GM10266 (cell line): ENCODE measurements around the gene DOK4.

Experiments
- DNase-seq: peaks from one replicate; pipeline ENCODE4 v3.0.0; 2012; ENCODE audit errors: extremely low spot score
- TF ChIP-seq, protein P1 (sequence below): IDR thresholded peaks from 2 replicates; pipeline ENCODE4 v1.5.1; 2012; ENCODE audit warnings: mild to moderate bottlenecking, low read depth; ENCODE audit not compliant: control insufficient read depth, insufficient read depth; ENCODE audit errors: missing control alignments

Gene DOK4

GRCh38 chr16:57479205-57479975, 6.9 kb downstream of the DOK4 start:
- DNase-seq = no peak
- TF ChIP-seq, protein P1, sequence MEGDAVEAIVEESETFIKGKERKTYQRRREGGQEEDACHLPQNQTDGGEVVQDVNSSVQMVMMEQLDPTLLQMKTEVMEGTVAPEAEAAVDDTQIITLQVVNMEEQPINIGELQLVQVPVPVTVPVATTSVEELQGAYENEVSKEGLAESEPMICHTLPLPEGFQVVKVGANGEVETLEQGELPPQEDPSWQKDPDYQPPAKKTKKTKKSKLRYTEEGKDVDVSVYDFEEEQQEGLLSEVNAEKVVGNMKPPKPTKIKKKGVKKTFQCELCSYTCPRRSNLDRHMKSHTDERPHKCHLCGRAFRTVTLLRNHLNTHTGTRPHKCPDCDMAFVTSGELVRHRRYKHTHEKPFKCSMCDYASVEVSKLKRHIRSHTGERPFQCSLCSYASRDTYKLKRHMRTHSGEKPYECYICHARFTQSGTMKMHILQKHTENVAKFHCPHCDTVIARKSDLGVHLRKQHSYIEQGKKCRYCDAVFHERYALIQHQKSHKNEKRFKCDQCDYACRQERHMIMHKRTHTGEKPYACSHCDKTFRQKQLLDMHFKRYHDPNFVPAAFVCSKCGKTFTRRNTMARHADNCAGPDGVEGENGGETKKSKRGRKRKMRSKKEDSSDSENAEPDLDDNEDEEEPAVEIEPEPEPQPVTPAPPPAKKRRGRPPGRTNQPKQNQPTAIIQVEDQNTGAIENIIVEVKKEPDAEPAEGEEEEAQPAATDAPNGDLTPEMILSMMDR = no peak

- TF ChIP-seq, protein P1 = no peak
- DNase-seq = no peak
These were observed 7.7 kb downstream of the DOK4 start for GRCh38 chr16:57478396-57479204.

DNA sequence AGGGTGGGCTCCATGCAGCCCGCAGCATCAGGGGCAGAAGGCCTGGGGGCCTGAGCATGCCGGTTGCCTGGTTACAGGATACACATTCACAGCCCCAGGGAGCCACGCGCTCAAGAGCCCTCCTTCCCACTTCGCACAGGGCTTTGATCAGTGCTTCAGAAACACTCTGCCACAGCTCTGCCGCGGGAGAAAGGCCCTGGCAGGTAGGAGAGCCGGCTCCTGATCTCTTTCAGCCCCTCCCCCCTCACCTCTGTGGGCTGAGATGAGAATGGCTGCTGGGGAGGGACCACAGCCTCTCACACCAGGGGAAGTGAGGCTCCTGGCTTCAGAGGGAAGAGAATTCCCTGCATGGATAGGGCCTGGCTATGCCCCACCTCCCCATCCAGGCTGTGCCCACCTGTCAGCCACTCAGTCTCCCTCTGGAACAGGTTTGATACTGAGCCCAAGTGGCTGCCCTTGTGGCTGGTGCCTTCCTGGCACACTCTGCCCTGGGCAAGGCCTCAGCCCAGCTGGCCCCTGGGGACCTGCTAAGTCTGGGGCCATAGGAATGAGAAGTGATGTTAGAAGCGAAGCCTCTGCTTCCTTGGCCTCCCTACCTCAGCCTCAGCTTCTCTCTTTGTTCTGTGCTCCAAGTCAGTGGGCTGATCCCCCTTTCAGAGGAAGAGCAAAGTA, 8.6 kb downstream of the DOK4 start:
- DNase-seq = no peak

GRCh38 chr16:57476546-57477410, 9.5 kb downstream of the DOK4 start:
- TF ChIP-seq, protein P1 = no peak
- DNase-seq = no peak

More for the DNA sequence above, 8.6 kb downstream of the DOK4 start:
- TF ChIP-seq, protein P1 = no peak

DNA sequence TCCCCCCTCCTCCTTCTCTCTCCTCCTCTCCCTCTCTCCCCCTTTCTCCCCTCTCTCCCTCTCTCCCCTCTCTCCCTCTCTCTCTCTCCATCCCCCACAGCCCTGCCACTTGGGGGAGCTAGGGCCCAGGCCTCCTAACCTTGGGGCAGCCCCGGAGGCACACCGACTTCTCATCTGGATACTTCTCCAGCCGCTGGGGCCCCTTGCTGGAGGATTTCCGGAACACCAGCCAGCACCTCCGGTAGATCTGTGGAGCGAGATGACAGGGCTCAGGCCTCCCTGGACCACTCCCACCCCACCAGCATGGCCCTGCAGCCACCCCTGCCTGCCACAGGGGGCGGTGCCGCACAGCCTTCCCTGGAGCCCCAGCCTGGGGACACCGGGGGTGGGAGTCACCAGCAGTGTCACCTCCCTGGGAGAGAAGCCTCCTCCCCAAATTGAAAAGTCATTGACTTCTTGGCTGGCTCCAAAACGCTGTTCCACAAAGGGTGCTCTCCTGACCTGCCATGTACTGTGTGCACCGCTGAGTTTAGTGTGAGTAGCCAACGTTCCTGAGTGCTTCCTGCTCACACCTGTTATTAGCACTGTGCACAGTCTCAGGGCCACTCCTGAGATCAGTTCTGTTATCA, 10.5 kb downstream of the DOK4 start:
- peak; percentile 87 for DNase-seq

More for the DNA sequence above, 10.5 kb downstream of the DOK4 start:
- TF ChIP-seq, protein P1 = peak; percentile 71
